Measurements from ENCODE around the gene CCDC74A.
"Not testable (repeated sequence)": the region's sequence is repeated elsewhere in the genome, so short reads cannot be mapped to it uniquely, and the experiment has no call there.

GRCh38 chr2:131511291-131511968 lies 16.3 kb upstream of the CCDC74A start:
- not testable (repeated sequence) for TF ChIP-seq CTCF (IDR thresholded peaks at IDR 0.05); ZFX (IDR thresholded peaks at IDR 0.05; ENCODE audit: borderline replicate concordance)
